Hepatocyte (in vitro differentiated cells): Measurements from ENCODE around the gene DELE1.

Source experiments
- EZH2 ChIP-seq: fragments of 200-600 bp; sonication (generic); IDR thresholded peaks from 2 replicates; pipeline ENCODE4 v1.6.1; 2016; ENCODE audit warnings: antibody characterized with exemption, mild to moderate bottlenecking, borderline replicate concordance
- EZH2phosphoT487 ChIP-seq: fragments of 200-600 bp; sonication (generic); IDR thresholded peaks from one replicate; pipeline ENCODE4 v1.6.1; 2018; ENCODE audit warnings: antibody characterized with exemption, mild to moderate bottlenecking, low read depth, moderate library complexity; ENCODE audit not compliant: unreplicated experiment, severe bottlenecking

DNA sequence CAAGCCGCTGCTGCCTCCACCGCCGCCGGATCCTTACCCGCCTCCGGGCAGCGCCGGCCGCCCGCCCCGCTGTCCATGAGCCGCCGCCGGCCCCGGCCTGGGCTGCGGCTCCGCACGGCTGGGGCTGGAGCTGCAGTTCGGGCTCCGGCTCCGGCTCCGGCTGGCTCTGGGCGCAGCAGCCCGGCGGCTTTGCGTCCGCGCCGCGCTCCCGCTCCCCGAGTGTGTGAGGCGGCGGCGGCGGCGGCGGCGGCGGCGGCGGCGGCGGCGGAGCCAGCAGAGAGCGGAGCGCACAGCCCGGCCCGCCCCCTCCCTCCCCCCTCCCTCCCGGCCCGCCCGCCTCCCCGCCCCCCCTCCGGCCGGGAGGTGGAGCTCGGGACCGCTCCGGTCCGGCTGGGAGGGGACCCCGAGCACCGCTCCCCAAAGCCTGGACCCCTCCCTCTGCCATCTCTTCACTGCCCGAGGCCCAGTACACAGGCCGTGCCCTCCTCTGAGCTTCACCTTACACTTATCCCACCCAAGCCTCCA lies 45.4 kb upstream of the DELE1 start, which contains the start of gene PCDH1:
- TF ChIP-seq EZH2phosphoT487 (no peak), EZH2 (no peak)
